SU-DHL-6 (cell line): ENCODE results near the gene SLPI.

Experiments used
- H2AFZ ChIP-seq: fragments of 200-600 bp; sonication (generic); 2 replicates; pipeline ENCODE4 v1.6.1; 2014; ENCODE audit warnings: low read depth, mild to moderate bottlenecking, moderate library complexity, mixed read lengths, antibody characterized with exemption, low read length; ENCODE audit not compliant: severe bottlenecking
- H3F3A ChIP-seq: fragments of 200-600 bp; shearing (Covaris generic); 2 replicates; pipeline ENCODE4 v1.6.0; 2016; ENCODE audit warnings: antibody characterized with exemption, mild to moderate bottlenecking; ENCODE audit not compliant: insufficient read depth
- H3K27ac ChIP-seq: fragments of 200-600 bp; sonication (generic); 2 replicates; pipeline ENCODE4 v1.5.1; 2016; ENCODE audit warnings: low read depth, mild to moderate bottlenecking, low read length, moderate library complexity, mixed read lengths
- H3K27me3 ChIP-seq: fragments of 200-600 bp; sonication (generic), shearing (Covaris generic); 2 replicates; pipeline ENCODE4 v1.6.0; 2014; ENCODE audit warnings: mild to moderate bottlenecking, low read length
- H3K36me3 ChIP-seq: fragments of 200-600 bp; sonication (generic); 2 replicates; pipeline ENCODE4 v1.6.1; 2014; ENCODE audit warnings: mild to moderate bottlenecking, low read length, mixed read lengths
- H3K4me2 ChIP-seq: fragments of 300-600, 200-600 bp; shearing (Covaris generic), sonication (generic); 2 replicates; pipeline ENCODE4 v1.6.0; 2014; ENCODE audit warnings: low read length, low read depth, mild to moderate bottlenecking; ENCODE audit not compliant: poor library complexity, severe bottlenecking
- H3K4me3 ChIP-seq: fragments of 200-600 bp; sonication (generic); 2 replicates; pipeline ENCODE4 v1.5.1; 2014; ENCODE audit warnings: antibody characterized with exemption, low read length, mild to moderate bottlenecking, mixed read lengths; ENCODE audit not compliant: insufficient read depth, poor library complexity, severe bottlenecking
- H3K79me2 ChIP-seq: fragments of 200-600 bp; sonication (generic); 2 replicates; pipeline ENCODE4 v1.6.1; 2014; ENCODE audit warnings: mild to moderate bottlenecking, low read length, moderate library complexity; ENCODE audit not compliant: insufficient read depth
- H3K9ac ChIP-seq: fragments of 200-600 bp; sonication (generic); 2 replicates; pipeline ENCODE4 v1.7.0; 2014; ENCODE audit warnings: mild to moderate bottlenecking, low read length
- H3K9me2 ChIP-seq: fragments of 200-600 bp; sonication (generic); replicated peaks from 2 replicates; pipeline ENCODE4 v1.6.1; 2014; ENCODE audit warnings: low read length; ENCODE audit not compliant: insufficient read depth
- H3K9me3 ChIP-seq: fragments of 200-600 bp; sonication (generic); 2 replicates; pipeline ENCODE4 v1.6.1; 2014; ENCODE audit warnings: low read length, mixed read lengths; ENCODE audit not compliant: insufficient read depth
- H4K20me1 ChIP-seq: fragments of 200-600 bp; sonication (generic); 2 replicates; pipeline ENCODE4 v1.6.1; 2014; ENCODE audit warnings: low read depth, mild to moderate bottlenecking, antibody characterized with exemption, low read length, moderate library complexity, mixed read lengths
- CTCF ChIP-seq: fragments of 200-600 bp; sonication (generic); IDR thresholded peaks from one replicate; pipeline ENCODE4 v1.5.1; 2017; ENCODE audit warnings: antibody characterized with exemption, mild to moderate bottlenecking, low read length, moderate library complexity; ENCODE audit not compliant: insufficient read depth, poor library complexity, severe bottlenecking
- EZH2phosphoT487 ChIP-seq: fragments of 200-600 bp; sonication (generic), shearing (Covaris generic); conservative IDR thresholded peaks from 2 replicates; pipeline ENCODE4 v1.6.1; 2018; ENCODE audit warnings: mild to moderate bottlenecking, antibody characterized with exemption, low read length, moderate library complexity, mixed read lengths

SLPI gene

GRCh38 chr20:45254383-45255262 lies at the start of gene SLPI:
TSS of gene SLPI (minus strand) at chr20:45254564. CDS start at chr20:45254543, 21 bp downstream.
- no peak within 1 kb of the TSS for H3K4me3 ChIP-seq
- H3K27ac ChIP-seq: no peak within 1 kb of the TSS
- no peaks in the 10 kb centered on the region for H3K9me2 ChIP-seq
- no peaks in the 10 kb centered on the region for H3K36me3 ChIP-seq
- no peak within 1 kb of the TSS for H2AFZ ChIP-seq
- H3K79me2 ChIP-seq: no peaks in the 10 kb centered on the region
- H3K9me3 ChIP-seq: no peaks in the 10 kb centered on the region
- no peak within 1 kb of the TSS for H3K9ac ChIP-seq
- no peaks in the 10 kb centered on the region for H3K27me3 ChIP-seq
- H3K4me2 ChIP-seq: no peak within 1 kb of the TSS
- no peaks in the 10 kb centered on the region for H3F3A ChIP-seq
- H4K20me1 ChIP-seq: no peaks in the 10 kb centered on the region
- TF ChIP-seq EZH2phosphoT487: no peak
- TF ChIP-seq CTCF: no peak

- Histone ChIP-seq H3K9me2 (no peaks in the 10 kb centered on the region), H3K27me3 (no peaks in the 10 kb centered on the region), H2AFZ (no peak overlapping the region), H3K9ac (no peak overlapping the region), H4K20me1 (no peaks in the 10 kb centered on the region), H3K9me3 (no peaks in the 10 kb centered on the region), H3F3A (no peaks in the 10 kb centered on the region), H3K4me3 (no peak overlapping the region), H3K4me2 (no peak overlapping the region), H3K27ac (no peak overlapping the region), H3K79me2 (no peaks in the 10 kb centered on the region), H3K36me3 (no peaks in the 10 kb centered on the region)
- no peak for TF ChIP-seq CTCF
- no peak for TF ChIP-seq EZH2phosphoT487
These were observed 49.5 kb upstream of the SLPI start for GRCh38 chr20:45303586-45304463.

- H2AFZ ChIP-seq: no peak overlapping the region
These were observed 47.5 kb upstream of the SLPI start for GRCh38 chr20:45301824-45302271.

More at GRCh38 chr20:45301824-45302271, 47.5 kb upstream of the SLPI start:
- H3K9ac ChIP-seq: no peak overlapping the region
- no peaks in the 10 kb centered on the region for H3F3A ChIP-seq
- no peaks in the 10 kb centered on the region for H3K36me3 ChIP-seq
- no peak overlapping the region for H3K4me2 ChIP-seq
- H3K4me3 ChIP-seq: no peak overlapping the region
- no peaks in the 10 kb centered on the region for H3K79me2 ChIP-seq
- H3K27me3 ChIP-seq: no peaks in the 10 kb centered on the region
- no peaks in the 10 kb centered on the region for H3K9me3 ChIP-seq
- no peaks in the 10 kb centered on the region for H4K20me1 ChIP-seq
- H3K27ac ChIP-seq: no peak overlapping the region
- no peak for TF ChIP-seq CTCF
- TF ChIP-seq EZH2phosphoT487: no peak
- no peaks in the 10 kb centered on the region for H3K9me2 ChIP-seq
